ENCODE measurements around the gene DOCK3.
"Not testable (repeated sequence)": the region's sequence is repeated elsewhere in the genome, so short reads cannot be mapped to it uniquely, and the experiment has no call there.

The DOCK3 gene

DNA sequence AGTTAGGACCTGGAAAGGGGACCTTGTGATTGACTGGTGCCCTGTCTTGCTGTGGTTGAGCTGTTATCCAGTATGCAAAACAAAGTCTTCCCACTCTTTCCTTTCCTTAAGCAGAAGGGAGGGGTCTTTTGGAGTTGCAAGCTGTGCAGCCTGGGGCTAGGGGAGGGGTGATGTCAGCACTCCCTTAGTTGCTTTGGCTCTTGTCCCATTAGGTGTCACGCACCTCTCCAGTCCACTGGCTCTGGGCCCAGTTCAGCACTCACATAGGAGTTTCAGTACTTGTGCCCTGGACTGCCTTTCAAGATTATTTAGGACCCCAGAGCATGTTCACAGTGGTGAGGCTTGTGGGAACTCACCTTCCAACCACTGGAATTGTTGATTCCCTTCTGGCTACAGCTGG, 238.5 kb downstream of the DOCK3 start:
- DNase-seq: no peak

GRCh38 chr3:50922071-50922470, 247.3 kb downstream of the DOCK3 start:
- not testable (repeated sequence) for DNase-seq

- no peak for DNase-seq
Observed at GRCh38 chr3:50923955-50924354, 249.2 kb downstream of the DOCK3 start.

GRCh38 chr3:50924638-50925037, 249.9 kb downstream of the DOCK3 start:
- DNase-seq: no peak

DNA sequence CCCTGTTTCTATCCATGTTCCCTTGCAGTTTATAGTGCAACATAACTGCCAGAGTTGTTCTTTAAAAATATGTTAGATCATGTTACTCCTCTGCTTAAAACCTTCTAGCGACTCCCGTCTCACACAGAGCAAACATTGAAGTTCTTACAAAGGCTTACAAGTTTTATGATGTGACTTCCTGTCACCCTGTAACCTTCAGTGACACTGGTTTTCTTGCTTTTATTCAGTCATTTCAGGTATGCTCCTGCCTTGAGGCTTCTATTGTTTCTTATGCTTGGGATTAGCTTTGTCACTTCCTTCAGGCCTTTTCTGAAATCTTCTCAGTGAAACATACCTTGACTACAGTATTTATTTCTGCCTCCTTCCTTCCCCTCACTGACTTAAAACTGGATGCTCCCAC, 252.1 kb downstream of the DOCK3 start:
- DNase-seq: no peak

DNA sequence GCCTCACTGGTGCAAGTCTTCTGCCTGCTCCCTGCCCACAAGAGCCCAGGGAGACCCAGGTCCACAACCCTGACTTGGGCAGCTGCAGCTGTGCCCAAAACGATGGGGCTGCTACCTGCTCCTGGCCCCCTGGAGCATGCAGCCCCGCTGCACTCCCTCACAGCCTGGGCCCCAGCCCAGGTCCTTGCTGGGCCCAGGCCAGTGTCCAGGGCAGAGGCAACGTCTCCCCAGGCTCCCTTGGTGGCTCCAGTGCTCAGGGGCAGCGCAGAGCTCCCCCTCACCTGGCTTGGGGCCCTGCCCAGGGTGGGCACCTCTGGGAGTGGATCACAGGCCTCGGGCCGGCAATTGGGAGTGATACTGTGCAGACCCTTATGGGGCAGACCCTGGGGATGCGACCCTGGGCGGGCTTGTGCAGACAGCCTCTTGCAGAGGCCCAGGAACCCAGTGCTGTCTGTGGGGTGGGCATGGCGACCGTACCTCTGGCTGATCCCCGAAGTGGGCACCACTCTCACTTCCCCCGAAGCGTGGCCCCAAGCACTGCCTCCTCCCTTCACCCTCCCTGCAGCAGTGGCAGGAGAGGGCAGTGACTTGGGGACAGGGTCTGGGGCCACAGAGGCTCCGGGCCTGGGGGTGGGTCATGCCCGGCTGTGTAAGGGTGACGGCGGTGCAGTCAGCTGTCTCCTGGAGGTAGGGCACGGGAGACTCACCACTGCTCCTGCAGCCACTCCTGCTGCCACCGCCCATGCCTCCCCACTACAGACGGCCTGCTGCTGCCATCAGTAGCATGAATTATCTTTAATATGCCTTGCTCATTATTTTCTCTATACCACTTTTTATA, 255.9 kb downstream of the DOCK3 start:
- no peak for DNase-seq

GRCh38 chr3:50932918-50933317, 258.2 kb downstream of the DOCK3 start:
- DNase-seq: not testable (repeated sequence)

DNA sequence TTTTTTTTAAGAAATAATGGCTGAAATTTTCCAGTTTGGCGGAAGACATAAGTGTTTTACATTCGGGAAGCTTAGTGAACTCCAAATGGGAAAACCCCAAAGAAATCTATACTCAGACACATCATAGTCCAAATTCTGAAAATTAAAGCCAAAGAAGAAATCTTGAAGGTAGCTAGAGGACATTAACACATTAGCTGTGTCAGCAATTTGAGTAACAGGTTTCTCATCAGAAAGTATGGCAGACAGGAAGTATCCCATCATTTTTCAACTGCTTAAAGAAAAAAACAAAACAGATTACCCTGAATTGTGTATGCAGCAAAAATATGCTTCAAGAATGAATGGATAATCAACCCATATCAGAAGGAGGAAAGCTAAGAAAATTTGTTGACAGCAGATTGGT, 261.7 kb downstream of the DOCK3 start:
- no peak for DNase-seq

DNA sequence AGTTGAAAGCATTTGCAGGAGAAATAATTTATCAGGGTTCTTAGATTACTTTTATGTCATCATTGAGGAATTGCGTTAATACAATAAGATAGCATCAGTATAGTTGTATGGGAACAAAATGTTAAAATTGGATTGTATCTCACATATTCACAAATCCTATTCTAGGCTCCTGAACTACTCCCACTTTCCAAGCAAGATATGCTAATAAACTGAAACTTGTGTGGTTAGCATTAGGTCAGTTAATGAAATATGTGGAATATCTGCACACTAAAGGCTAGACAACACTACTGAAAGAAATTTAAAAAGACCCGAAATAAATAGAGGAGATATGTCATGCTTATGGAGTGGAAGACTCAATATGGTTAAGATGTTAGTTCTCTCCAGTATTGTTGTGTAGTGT, 272.7 kb downstream of the DOCK3 start:
- no peak for DNase-seq

DNA sequence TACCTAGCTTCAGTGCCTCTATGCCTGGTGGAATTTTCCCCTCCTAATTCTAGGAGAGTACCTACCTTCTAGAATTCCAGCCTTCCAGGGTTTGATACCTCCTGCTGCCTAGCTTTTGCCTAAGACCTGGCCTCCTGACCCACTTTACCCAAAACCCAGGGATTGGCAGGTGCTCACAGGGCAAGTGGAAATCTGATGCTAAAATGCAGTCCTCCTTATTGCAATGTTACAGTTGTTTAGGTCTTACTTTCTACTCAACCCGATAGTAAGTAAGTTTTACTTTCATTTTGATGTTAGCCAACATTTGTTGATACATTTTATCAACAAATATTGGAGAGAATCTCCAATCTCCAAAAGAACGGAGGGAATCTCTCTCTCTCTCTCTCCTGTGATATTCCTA, 275.9 kb downstream of the DOCK3 start:
- DNase-seq: no peak

- DNase-seq: no peak
Observed at GRCh38 chr3:50953825-50954414, 279.2 kb downstream of the DOCK3 start.

DNA sequence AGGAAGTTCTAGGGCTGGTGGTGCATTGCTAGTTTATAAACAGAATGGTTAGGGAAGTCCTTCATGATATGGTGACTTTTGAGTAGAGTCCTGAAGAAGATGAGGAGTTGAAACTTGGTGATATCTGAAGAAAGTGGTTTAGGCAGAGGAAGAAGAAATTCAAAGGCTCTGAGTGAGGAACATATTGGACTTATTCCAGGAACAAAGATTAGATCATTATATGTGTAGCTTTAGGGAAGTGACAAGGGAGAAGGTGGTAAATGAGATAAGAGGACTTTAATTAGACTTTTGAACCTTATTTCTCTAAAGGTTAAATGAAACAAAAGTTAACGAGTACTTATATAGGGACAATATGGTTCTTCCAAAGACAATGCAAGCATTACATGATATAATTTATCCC, 286.7 kb downstream of the DOCK3 start:
- DNase-seq: no peak

- peak in 1 of 4 experiments; percentile 32 for DNase-seq
Observed at GRCh38 chr3:50971487-50971924, 296.8 kb downstream of the DOCK3 start.

DNA sequence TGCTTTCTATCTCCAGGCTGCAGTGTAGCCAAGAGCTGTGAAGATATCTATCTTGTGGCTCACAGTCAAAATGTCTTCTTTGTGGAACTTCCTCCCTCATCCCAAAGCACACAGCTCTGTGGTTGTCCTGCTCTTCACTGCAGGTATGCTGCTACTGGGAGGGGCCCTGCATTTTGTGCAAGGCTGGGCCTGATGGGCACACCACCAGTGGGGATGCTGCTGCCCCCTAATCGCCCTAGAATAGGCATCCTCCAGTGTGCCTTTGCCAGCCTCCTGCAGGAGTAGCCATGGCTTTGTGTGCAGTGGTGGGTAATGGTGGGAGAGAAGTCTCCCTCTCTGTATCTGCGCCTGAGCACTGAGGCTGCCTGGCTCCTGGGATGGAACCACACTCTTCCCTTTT, 297.3 kb downstream of the DOCK3 start:
- no peak for DNase-seq

DNA sequence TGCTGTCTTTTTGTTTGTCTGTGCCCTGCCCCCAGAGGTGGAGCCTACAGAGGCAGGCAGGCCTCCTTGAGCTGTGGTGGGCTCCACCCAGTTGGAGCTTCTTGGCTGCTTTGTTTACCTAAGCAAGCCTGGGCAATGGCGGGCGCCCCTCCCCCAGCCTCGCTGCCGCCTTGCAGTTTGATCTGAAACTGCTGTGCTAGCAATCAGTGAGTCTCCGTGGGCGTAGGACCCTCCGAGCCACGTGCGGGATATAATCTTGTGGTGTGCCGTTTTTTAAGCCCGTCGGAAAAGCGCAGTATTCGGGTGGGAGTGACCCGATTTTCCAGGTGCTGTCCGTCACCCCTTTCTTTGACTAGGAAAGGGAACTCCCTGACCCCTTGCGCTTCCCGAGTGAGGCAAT, 303.9 kb downstream of the DOCK3 start:
- DNase-seq: not testable (repeated sequence)

DNA sequence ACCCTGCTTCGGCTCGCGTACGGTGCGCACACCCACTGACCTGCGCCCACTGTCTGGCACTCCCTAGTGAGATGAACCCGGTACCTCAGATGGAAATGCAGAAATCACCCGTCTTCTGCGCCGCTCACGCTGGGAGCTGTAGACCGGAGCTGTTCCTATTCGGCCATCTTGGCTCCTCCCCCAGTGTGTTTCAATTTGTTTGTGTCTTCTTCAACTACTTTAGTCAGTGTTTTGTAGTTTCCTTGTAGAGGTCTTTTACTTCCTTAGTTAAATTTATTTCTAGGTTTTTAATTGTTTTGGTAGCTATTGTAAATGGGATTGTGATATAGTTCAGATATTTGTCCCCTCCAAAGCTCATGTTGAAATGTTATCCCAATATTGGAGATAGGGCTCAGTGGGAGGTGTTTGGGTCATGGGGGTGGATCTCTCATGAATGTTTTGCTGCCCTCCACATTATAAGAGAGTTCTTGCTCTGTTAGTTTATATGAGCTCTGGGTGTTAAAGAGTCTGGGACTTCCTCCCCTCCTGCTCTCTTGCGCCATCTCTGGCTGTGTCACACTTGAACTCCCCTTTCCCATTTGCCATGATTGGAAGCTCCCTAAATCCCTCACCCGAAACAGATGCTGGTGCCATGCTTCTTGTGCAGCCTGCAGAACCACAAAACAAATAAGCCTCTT, 304.4 kb downstream of the DOCK3 start:
- no peak for DNase-seq

DNA sequence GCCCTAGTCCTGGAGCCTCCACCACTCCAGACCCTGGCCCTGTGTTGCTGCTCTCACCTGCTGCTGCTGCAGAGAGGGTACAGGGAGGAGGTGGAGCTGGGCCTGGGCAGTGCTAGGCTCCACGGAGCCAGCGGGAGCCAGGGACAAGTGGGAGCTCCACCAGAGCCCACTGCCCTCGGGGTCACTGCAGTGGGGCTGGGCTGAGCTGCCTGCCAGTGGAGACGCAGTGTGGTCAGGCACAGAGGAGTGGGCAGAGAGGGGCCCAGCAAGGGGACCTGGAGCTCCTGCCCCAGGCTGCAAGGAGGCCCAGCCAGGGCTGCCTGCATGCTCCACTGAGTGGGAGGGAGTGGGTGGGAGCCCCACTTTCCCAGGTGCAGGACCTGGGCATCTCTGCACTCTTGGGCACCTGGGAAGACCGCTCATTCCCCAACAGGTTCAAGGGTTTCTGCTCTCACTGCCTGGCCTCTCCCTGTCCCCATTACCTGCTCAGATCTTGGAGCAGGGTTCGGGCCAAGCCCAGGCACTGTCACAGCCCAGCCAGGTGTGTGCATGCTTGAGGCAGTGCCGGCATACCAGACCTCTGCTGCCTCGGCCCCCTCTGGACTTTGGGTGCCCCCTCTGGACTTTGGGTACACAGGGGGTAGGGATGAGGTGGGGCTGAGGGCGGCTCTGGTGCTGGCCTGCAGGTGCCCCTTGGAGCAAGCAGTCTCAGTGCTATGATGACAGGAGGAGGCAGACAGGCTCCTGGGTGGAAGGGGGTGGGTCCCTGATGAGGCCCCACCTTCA, 308.0 kb downstream of the DOCK3 start:
- no peak for DNase-seq

GRCh38 chr3:50983887-50984286, 309.2 kb downstream of the DOCK3 start:
- DNase-seq: no peak

DNA sequence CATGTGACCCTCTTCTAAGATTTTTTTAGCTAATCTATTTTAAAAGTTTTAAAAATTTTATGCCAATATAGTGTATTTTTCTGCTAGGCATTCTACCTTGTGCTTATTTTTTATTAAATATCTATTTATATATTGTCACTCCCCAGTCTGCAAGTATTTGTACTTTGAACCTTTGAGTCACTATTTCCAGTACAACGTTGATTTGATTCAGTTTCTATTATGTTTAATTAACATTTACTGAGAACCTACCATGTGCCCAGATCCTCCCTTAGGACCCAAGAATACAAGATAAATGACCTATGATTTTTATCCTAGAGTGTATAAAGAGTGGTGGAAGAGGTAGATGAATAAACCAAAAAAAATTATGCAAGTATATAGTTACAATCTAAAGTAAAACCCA, 311.2 kb downstream of the DOCK3 start:
- no peak for DNase-seq

GRCh38 chr3:50986726-50987125, 312.0 kb downstream of the DOCK3 start:
- DNase-seq: no peak

DNA sequence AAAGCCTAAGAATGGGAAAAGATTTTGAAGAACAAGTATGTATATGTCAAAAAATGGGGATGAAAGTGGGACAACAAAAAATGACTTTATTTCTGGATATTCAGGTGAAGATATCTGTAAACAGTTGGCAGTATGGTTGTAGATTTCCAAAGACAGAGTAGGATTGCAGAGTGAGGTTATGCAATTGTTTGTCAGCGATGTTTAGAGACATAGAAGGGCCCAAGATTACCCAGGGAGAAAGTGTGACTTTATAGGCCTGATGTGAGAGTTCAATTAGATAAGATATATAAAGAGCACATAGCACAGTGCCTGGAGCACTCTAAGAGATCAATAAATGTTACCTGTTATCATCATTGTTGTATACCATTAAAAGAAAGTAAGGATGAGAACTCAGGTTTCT, 319.8 kb downstream of the DOCK3 start:
- DNase-seq: no peak

DNA sequence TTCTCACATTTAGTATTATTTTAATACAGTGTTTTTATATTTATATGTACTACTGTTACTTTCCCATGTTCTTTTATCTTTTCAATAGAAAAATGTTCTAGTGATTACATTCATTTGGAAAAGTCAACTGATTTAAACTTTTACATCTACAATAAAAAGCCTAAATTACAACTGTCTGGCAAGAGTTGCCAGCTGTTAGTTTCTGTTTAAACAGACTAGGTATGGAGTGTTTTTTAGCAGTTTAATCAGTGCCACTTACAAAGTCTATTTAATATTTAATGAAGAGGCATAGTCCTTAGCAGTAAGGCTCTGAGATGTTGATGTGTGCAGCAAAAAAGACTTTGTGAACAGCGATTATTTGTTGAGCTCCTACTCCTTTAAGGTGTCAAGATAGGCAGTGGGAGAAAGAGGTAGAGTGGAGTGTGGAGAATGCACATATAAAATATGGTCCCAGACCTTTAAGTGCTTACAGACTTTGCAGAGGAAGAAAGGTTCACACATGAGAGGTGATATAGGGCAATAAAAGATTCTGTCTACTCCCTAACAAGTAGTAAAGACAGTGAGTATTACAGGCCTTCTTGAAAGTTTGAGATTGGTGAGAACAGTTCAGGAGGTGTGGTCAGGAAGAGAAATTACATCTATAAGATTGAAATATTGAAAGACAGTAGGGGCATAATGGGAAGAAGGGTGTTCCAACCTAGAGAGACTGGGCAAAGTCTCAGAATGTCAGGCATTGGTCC, 320.5 kb downstream of the DOCK3 start:
- no peak for DNase-seq

GRCh38 chr3:51002495-51002894, 327.8 kb downstream of the DOCK3 start:
- no peak for DNase-seq

Measured in activated CD4-positive, CD25-positive, alpha-beta regulatory T cell (primary cell).